ENCODE data around the gene CFHR4. TPM values are rescaled to one million over a fixed set of nuclear protein-coding genes. Genes with fewer than 3 reads are reported as not detected.
"Not testable (repeated sequence)": the region's sequence is repeated elsewhere in the genome, so short reads cannot be mapped to it uniquely, and the experiment has no call there.

Gene CFHR4
- total RNA-seq: not detected in 2 replicates

GRCh38 chr1:196887515-196888239 lies at the start of gene CFHR4:
CFHR4 (plus strand) TSS chr1:196888052; CDS start chr1:196888151, 99 bp downstream.
- peaks cover 4% of the 10 kb centered on the region for H3K9me3 Mint-ChIP-seq
- no peaks in the 10 kb centered on the region for H3K27me3 Mint-ChIP-seq
- no peak for DNase-seq
- H3K4me1 Mint-ChIP-seq: no peaks in the 10 kb centered on the region
- H3K36me3 Mint-ChIP-seq (ENCODE audit: low read depth): no peaks in the 10 kb centered on the region
- intact Hi-C loops (cut with micrococcal nuclease): no loop called here
- H3K27ac Mint-ChIP-seq: no peak within 1 kb of the TSS
- H3K4me3 Mint-ChIP-seq: no peak within 1 kb of the TSS

GRCh38 chr1:196849613-196850492 lies 38.0 kb upstream of the CFHR4 start:
- H3K9me3 Mint-ChIP-seq; H3K27me3 Mint-ChIP-seq; intact Hi-C loops (cut with micrococcal nuclease); H3K4me1 Mint-ChIP-seq; H3K4me3 Mint-ChIP-seq; H3K36me3 Mint-ChIP-seq (ENCODE audit: low read depth); H3K27ac Mint-ChIP-seq; DNase-seq: not testable (repeated sequence)

GRCh38 chr1:196856053-196856452 lies 31.8 kb upstream of the CFHR4 start:
- H3K4me1 Mint-ChIP-seq: no peaks in the 10 kb centered on the region
- H3K9me3 Mint-ChIP-seq: no peaks in the 10 kb centered on the region
- intact Hi-C loops (cut with micrococcal nuclease): no loop called here
- H3K27ac Mint-ChIP-seq: no peak overlapping the region
- no peak overlapping the region for H3K4me3 Mint-ChIP-seq
- no peaks in the 10 kb centered on the region for H3K27me3 Mint-ChIP-seq
- H3K36me3 Mint-ChIP-seq (ENCODE audit: low read depth): no peaks in the 10 kb centered on the region
- DNase-seq: no peak

GRCh38 chr1:196857188-196857587 lies 30.7 kb upstream of the CFHR4 start:
- Mint-ChIP-seq H3K36me3 (ENCODE audit: low read depth) (no peaks in the 10 kb centered on the region), H3K4me3 (no peak overlapping the region), H3K27me3 (no peaks in the 10 kb centered on the region), H3K27ac (no peak overlapping the region), H3K9me3 (no peaks in the 10 kb centered on the region), H3K4me1 (no peaks in the 10 kb centered on the region)
- intact Hi-C loops (cut with micrococcal nuclease): no loop called here
- no peak for DNase-seq

GRCh38 chr1:196858811-196859210 lies 29.0 kb upstream of the CFHR4 start:
- H3K27ac Mint-ChIP-seq: no peak overlapping the region
- no peak overlapping the region for H3K4me3 Mint-ChIP-seq
- no peaks in the 10 kb centered on the region for H3K27me3 Mint-ChIP-seq
- H3K36me3 Mint-ChIP-seq (ENCODE audit: low read depth): no peaks in the 10 kb centered on the region
- intact Hi-C loops (cut with micrococcal nuclease): no loop called here
- no peaks in the 10 kb centered on the region for H3K4me1 Mint-ChIP-seq
- no peak for DNase-seq
- H3K9me3 Mint-ChIP-seq: no peaks in the 10 kb centered on the region

- Mint-ChIP-seq H3K9me3 (no peaks in the 10 kb centered on the region), H3K27ac (no peak overlapping the region), H3K4me3 (no peak overlapping the region), H3K4me1 (no peaks in the 10 kb centered on the region), H3K36me3 (ENCODE audit: low read depth) (no peaks in the 10 kb centered on the region), H3K27me3 (no peaks in the 10 kb centered on the region)
- no peak for DNase-seq
- intact Hi-C loops (cut with micrococcal nuclease): no loop called here
Measured at GRCh38 chr1:196860323-196860884, 27.4 kb upstream of the CFHR4 start.

GRCh38 chr1:196861429-196861828 lies 26.4 kb upstream of the CFHR4 start:
- H3K4me3 Mint-ChIP-seq: no peak overlapping the region
- H3K36me3 Mint-ChIP-seq (ENCODE audit: low read depth): no peaks in the 10 kb centered on the region
- no peaks in the 10 kb centered on the region for H3K4me1 Mint-ChIP-seq
- no peaks in the 10 kb centered on the region for H3K27me3 Mint-ChIP-seq
- no peak for DNase-seq
- no peak overlapping the region for H3K27ac Mint-ChIP-seq
- no peaks in the 10 kb centered on the region for H3K9me3 Mint-ChIP-seq
- intact Hi-C loops (cut with micrococcal nuclease): no loop called here

GRCh38 chr1:196866974-196867373 lies 20.9 kb upstream of the CFHR4 start:
- Mint-ChIP-seq H3K36me3 (ENCODE audit: low read depth) (no peaks in the 10 kb centered on the region), H3K27me3 (no peaks in the 10 kb centered on the region), H3K4me3 (no peak overlapping the region), H3K27ac (no peak overlapping the region), H3K4me1 (no peaks in the 10 kb centered on the region), H3K9me3 (no peaks in the 10 kb centered on the region)
- intact Hi-C loops (cut with micrococcal nuclease): no loop called here
- DNase-seq: no peak

GRCh38 chr1:196873385-196873784 lies 14.5 kb upstream of the CFHR4 start:
- Mint-ChIP-seq H3K27me3 (peaks cover 2% of the 10 kb centered on the region), H3K9me3 (no peaks in the 10 kb centered on the region), H3K4me1 (no peaks in the 10 kb centered on the region), H3K27ac (no peak overlapping the region), H3K36me3 (ENCODE audit: low read depth) (no peaks in the 10 kb centered on the region), H3K4me3 (no peak overlapping the region)
- DNase-seq: no peak
- intact Hi-C loops (cut with micrococcal nuclease): no loop called here

GRCh38 chr1:196875935-196876334 lies 11.9 kb upstream of the CFHR4 start:
- intact Hi-C loops (cut with micrococcal nuclease): no loop called here
- Mint-ChIP-seq H3K27me3 (peaks cover 4% of the 10 kb centered on the region), H3K4me3 (no peak overlapping the region), H3K27ac (no peak overlapping the region), H3K4me1 (no peaks in the 10 kb centered on the region), H3K9me3 (no peaks in the 10 kb centered on the region), H3K36me3 (ENCODE audit: low read depth) (no peaks in the 10 kb centered on the region)
- no peak for DNase-seq

GRCh38 chr1:196877964-196878363 lies 9.9 kb upstream of the CFHR4 start:
- Mint-ChIP-seq H3K27me3 (peaks cover 4% of the 10 kb centered on the region), H3K36me3 (ENCODE audit: low read depth) (no peaks in the 10 kb centered on the region), H3K27ac (no peak overlapping the region), H3K4me3 (no peak overlapping the region), H3K4me1 (no peaks in the 10 kb centered on the region), H3K9me3 (peaks cover 1% of the 10 kb centered on the region)
- no peak for DNase-seq
- intact Hi-C loops (cut with micrococcal nuclease): no loop called here

GRCh38 chr1:196886560-196886959 lies 1.3 kb upstream of the CFHR4 start:
- not testable (repeated sequence) for H3K4me3 Mint-ChIP-seq

GRCh38 chr1:196890668-196891067 lies 2.8 kb downstream of the CFHR4 start:
- no peaks in the 10 kb centered on the region for H3K4me1 Mint-ChIP-seq
- H3K36me3 Mint-ChIP-seq (ENCODE audit: low read depth): no peaks in the 10 kb centered on the region
- no peaks in the 10 kb centered on the region for H3K27me3 Mint-ChIP-seq
- H3K27ac Mint-ChIP-seq: no peak overlapping the region
- no peak for DNase-seq
- no peaks in the 10 kb centered on the region for H3K9me3 Mint-ChIP-seq
- intact Hi-C loops (cut with micrococcal nuclease): no loop called here
- no peak overlapping the region for H3K4me3 Mint-ChIP-seq

More at GRCh38 chr1:196886560-196886959, 1.3 kb upstream of the CFHR4 start:
- H3K27me3 Mint-ChIP-seq; H3K4me1 Mint-ChIP-seq; H3K9me3 Mint-ChIP-seq; DNase-seq; H3K36me3 Mint-ChIP-seq (ENCODE audit: low read depth); H3K27ac Mint-ChIP-seq; intact Hi-C loops (cut with micrococcal nuclease): not testable (repeated sequence)

- no peaks in the 10 kb centered on the region for H3K4me1 Mint-ChIP-seq
- intact Hi-C loops (cut with micrococcal nuclease): no loop called here
- no peaks in the 10 kb centered on the region for H3K27me3 Mint-ChIP-seq
- H3K9me3 Mint-ChIP-seq: no peaks in the 10 kb centered on the region
- H3K27ac Mint-ChIP-seq: no peak overlapping the region
- H3K36me3 Mint-ChIP-seq (ENCODE audit: low read depth): no peaks in the 10 kb centered on the region
- H3K4me3 Mint-ChIP-seq: no peak overlapping the region
- DNase-seq: no peak
Measured at GRCh38 chr1:196891251-196891650, 3.4 kb downstream of the CFHR4 start.

All from activated CD4-positive, alpha-beta T cell treated with anti-CD3 and anti-CD28 coated beads, Interleukin-2, amount 10 ng/mL, durations not matched to agents 24 days and 14 days (primary cell).